ENCODE data around the gene BTBD16.

The BTBD16 gene

DNA sequence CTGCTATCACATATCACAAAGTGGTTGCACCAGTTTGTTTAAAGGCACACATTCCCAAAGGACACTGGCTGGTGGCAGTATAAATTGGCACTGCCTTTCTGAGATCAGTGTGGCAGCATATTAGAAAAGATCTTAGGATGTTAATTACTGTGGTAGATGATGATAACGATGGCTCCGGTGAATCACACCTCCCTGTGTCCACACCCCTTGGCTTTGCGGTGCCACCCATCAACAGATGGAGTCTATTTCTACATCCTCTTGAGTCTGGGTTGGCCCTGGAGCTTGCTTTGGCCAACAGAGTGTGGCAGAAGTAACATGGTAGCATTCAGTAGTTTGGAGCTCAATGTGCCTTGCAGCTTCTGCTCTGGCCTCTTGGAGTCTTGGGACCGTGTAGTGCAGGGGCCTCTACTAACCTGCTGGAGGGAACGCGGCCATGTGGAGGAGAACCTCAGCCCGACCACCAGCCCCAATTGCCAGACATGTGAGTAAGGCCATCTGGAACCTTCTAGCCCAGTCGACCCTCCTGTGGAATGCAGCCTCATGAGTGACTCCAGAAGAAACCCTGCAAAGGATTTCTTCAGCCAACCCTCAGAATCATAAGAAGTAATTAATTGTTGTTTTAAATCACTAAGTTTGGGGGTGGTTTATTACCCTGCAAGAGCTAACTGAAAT is 76.2 kb downstream of the BTBD16 start:
- H3K36me3 Mint-ChIP-seq, result no peaks in the 10 kb centered on the region
- no peak overlapping the region for H3K4me3 Mint-ChIP-seq
- H3K9me3 Mint-ChIP-seq, result no peaks in the 10 kb centered on the region
- no peak for ATAC-seq
- no peak overlapping the region for H3K27ac Mint-ChIP-seq
- DNase-seq (ENCODE audit: low spot score in 2 of 2), result no peak
- H3K4me1 Mint-ChIP-seq, result peaks cover 14% of the 10 kb centered on the region

DNA sequence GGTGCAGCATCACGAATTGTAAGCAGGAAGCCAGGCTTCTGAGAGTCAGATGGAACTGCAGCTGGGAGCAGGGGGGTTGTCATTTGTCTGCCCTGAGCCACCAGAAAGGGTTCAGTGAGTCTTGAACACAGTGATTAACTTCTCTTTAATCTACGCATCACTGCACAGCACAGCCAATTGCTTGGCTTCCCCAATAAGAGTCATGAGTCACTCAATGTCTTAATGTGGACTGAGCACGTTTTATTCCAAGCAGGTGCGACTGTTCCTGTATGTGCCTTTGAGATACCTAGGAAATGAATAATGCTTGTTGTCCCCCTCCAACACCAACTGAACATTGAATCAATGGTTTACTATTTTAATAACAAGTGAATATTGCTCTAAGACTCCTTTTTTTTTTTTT is 77.4 kb downstream of the BTBD16 start:
- no peak for DNase-seq (ENCODE audit: low spot score in 2 of 2)
- Mint-ChIP-seq H3K4me1 (peaks cover 8% of the 10 kb centered on the region), H3K27ac (no peak overlapping the region), H3K9me3 (no peaks in the 10 kb centered on the region), H3K4me3 (no peak overlapping the region), H3K36me3 (no peaks in the 10 kb centered on the region)
- ATAC-seq, result no peak

GRCh38 chr10:122348935-122349361 is 77.9 kb downstream of the BTBD16 start:
- Mint-ChIP-seq H3K4me3 (no peak overlapping the region), H3K36me3 (no peaks in the 10 kb centered on the region), H3K27ac (no peak overlapping the region), H3K4me1 (peaks cover 8% of the 10 kb centered on the region), H3K9me3 (no peaks in the 10 kb centered on the region)
- ATAC-seq (no peak), DNase-seq (ENCODE audit: low spot score in 2 of 2) (no peak)

DNA sequence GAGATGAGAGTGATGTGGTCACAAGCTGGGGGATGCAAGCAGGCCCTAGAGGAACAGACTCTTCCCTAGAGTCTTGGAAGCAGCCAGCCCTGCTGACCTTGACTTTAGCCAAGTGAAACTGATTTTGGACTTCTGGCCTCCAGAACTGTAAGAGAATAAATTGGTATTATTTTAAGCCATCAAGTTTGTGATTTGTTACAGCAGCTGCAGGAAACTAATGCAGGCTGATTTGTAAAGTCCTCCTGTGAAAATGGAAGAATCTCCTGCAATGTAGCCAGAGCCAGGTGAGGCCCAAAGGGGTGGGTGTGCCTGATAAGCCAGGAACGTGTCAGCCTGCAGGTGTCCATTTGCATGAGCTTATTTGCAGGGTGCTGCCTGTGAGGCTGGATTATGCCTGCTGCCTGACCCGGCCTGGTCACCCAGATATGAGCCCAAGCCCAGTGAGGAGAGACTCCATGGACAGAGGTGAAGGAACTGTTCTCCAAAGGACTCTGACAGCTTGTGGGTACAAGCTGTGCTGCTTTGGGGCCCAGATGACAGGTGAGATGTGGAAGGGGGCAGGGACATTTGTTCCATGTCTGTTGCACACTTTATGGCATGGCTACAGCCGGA is 78.8 kb downstream of the BTBD16 start:
- no peak overlapping the region for H3K4me3 Mint-ChIP-seq
- no peak overlapping the region for H3K27ac Mint-ChIP-seq
- H3K9me3 Mint-ChIP-seq, result no peaks in the 10 kb centered on the region
- ATAC-seq (no peak), DNase-seq (ENCODE audit: low spot score in 2 of 2) (no peak)
- no peaks in the 10 kb centered on the region for H3K36me3 Mint-ChIP-seq
- H3K4me1 Mint-ChIP-seq, result peaks cover 3% of the 10 kb centered on the region

- no peaks in the 10 kb centered on the region for H3K4me1 Mint-ChIP-seq
- ATAC-seq, result no peak
- DNase-seq (ENCODE audit: low spot score in 2 of 2), result no peak
- no peaks in the 10 kb centered on the region for H3K9me3 Mint-ChIP-seq
- H3K36me3 Mint-ChIP-seq, result no peaks in the 10 kb centered on the region
- H3K27ac Mint-ChIP-seq, result no peak overlapping the region
- no peak overlapping the region for H3K4me3 Mint-ChIP-seq
Observed at GRCh38 chr10:122350893-122351292, 79.8 kb downstream of the BTBD16 start.

- ATAC-seq (no peak), DNase-seq (ENCODE audit: low spot score in 2 of 2) (no peak)
- Mint-ChIP-seq H3K4me1 (no peaks in the 10 kb centered on the region), H3K4me3 (no peak overlapping the region), H3K27ac (no peak overlapping the region), H3K36me3 (no peaks in the 10 kb centered on the region), H3K9me3 (no peaks in the 10 kb centered on the region)
Observed at GRCh38 chr10:122352817-122353525, 81.9 kb downstream of the BTBD16 start.

GRCh38 chr10:122354383-122354782 is 83.3 kb downstream of the BTBD16 start:
- Mint-ChIP-seq H3K36me3 (no peaks in the 10 kb centered on the region), H3K27ac (no peak overlapping the region), H3K9me3 (peaks cover 5% of the 10 kb centered on the region), H3K4me1 (no peaks in the 10 kb centered on the region), H3K4me3 (no peak overlapping the region)
- DNase-seq (ENCODE audit: low spot score in 2 of 2) (no peak), ATAC-seq (no peak)

- H3K27ac Mint-ChIP-seq, result no peak overlapping the region
- ATAC-seq, result no peak
- H3K4me3 Mint-ChIP-seq, result no peak overlapping the region
- peaks cover 5% of the 10 kb centered on the region for H3K9me3 Mint-ChIP-seq
- no peak for DNase-seq (ENCODE audit: low spot score in 2 of 2)
- no peaks in the 10 kb centered on the region for H3K4me1 Mint-ChIP-seq
- peaks cover 3% of the 10 kb centered on the region for H3K36me3 Mint-ChIP-seq
Observed at GRCh38 chr10:122357685-122358084, 86.6 kb downstream of the BTBD16 start.

DNA sequence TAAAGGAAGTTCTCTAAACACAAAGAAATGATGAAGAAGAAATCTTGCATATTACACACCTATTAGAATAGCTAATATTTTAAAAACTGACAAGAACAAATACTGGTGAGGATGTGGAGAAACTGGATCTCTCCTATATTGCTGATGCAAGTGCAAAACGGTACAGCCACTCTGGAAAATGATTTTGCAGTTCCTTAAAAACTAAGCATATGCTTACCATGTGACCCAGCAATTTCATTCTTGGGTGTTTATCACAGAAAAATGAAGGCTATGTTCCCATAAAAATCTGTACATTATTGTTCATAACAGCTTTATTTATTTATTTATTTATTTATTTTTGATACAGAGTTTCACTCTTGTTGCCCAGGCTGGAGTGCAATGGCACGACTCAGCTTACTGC is 88.5 kb downstream of the BTBD16 start:
- no peak overlapping the region for H3K4me3 Mint-ChIP-seq
- no peaks in the 10 kb centered on the region for H3K4me1 Mint-ChIP-seq
- H3K9me3 Mint-ChIP-seq, result peaks cover 5% of the 10 kb centered on the region
- H3K36me3 Mint-ChIP-seq, result peaks cover 7% of the 10 kb centered on the region
- no peak overlapping the region for H3K27ac Mint-ChIP-seq
- DNase-seq (ENCODE audit: low spot score in 2 of 2) (no peak), ATAC-seq (no peak)

DNA sequence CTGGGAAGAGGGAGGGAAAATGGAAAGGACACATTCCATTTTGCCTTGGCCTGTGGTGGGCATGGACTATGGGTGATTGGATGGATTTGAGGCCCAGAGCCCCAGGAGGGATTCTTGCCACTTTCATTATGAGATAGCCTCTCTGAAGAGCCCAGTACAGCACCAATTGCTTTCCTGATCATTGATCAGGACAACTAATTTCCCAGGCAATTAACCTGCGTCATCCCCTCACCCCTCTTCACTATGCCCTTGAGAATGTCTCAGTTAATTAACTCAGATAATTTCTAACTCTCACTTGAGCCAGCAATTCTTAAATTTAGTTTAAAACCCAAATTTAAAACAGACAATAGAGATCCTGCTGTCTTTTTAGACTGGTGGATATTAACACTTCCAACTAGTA is 90.0 kb downstream of the BTBD16 start:
- Mint-ChIP-seq H3K4me3 (no peak overlapping the region), H3K36me3 (peaks cover 7% of the 10 kb centered on the region), H3K27ac (no peak overlapping the region), H3K4me1 (no peaks in the 10 kb centered on the region), H3K9me3 (peaks cover 5% of the 10 kb centered on the region)
- DNase-seq (ENCODE audit: low spot score in 2 of 2), result no peak
- ATAC-seq, result no peak

GRCh38 chr10:122362031-122362592 is 91.0 kb downstream of the BTBD16 start:
- ATAC-seq, result peak; percentile 14
- H3K27ac Mint-ChIP-seq, result no peak overlapping the region
- peaks cover 5% of the 10 kb centered on the region for H3K9me3 Mint-ChIP-seq
- peaks cover 7% of the 10 kb centered on the region for H3K36me3 Mint-ChIP-seq
- DNase-seq (ENCODE audit: low spot score in 2 of 2), result no peak
- H3K4me3 Mint-ChIP-seq, result no peak overlapping the region
- H3K4me1 Mint-ChIP-seq, result no peaks in the 10 kb centered on the region

DNA sequence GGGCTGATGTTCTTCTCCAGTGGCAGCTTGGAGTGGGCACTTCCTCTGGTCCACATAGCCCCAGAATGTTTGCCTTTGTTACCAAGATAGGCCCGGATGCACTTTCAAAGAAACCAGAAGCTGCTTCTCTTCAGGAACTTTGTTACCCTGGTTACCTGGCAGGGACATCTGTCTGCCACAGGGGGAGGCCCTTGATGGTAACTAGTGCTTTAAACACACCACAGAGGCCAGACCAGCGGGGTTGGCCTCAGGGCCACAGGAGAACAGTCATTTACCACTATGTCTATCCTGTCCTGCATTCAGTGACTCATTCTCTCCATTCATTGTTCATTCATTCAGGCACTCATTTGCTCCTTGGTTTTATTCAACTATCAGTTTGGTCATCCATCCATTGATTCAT is 91.5 kb downstream of the BTBD16 start:
- Mint-ChIP-seq H3K4me1 (no peaks in the 10 kb centered on the region), H3K9me3 (peaks cover 5% of the 10 kb centered on the region), H3K27ac (peak overlapping the region; percentile 10), H3K36me3 (peaks cover 7% of the 10 kb centered on the region), H3K4me3 (no peak overlapping the region)
- DNase-seq (ENCODE audit: low spot score in 2 of 2) (no peak), ATAC-seq (peak; percentile 94)

DNA sequence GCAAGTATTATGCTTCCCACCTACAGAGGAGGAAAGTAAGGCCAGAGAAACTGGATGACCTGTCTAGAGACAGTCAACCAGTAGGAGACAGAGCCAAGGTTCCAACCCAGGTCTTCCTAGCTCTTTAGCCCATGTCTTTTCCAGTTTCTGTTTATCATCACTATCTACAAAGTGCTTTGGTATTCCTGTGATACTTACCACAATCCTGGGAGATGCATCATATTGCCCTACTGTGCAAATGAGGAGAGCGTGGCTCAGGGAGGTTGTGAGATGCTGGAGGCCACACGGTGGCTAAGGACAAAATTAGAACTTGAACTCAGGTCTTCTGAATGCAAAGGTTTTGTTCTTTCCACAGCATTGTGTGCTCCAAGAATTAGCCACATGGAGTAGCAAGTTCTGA is 92.2 kb downstream of the BTBD16 start:
- H3K36me3 Mint-ChIP-seq, result peaks cover 7% of the 10 kb centered on the region
- H3K4me3 Mint-ChIP-seq, result no peak overlapping the region
- no peak for ATAC-seq
- peak overlapping the region; percentile 10 for H3K27ac Mint-ChIP-seq
- no peak for DNase-seq (ENCODE audit: low spot score in 2 of 2)
- H3K9me3 Mint-ChIP-seq, result peaks cover 5% of the 10 kb centered on the region
- H3K4me1 Mint-ChIP-seq, result no peaks in the 10 kb centered on the region

- Mint-ChIP-seq H3K36me3 (peaks cover 7% of the 10 kb centered on the region), H3K27ac (no peak overlapping the region), H3K4me1 (no peaks in the 10 kb centered on the region), H3K4me3 (no peak overlapping the region), H3K9me3 (no peaks in the 10 kb centered on the region)
- DNase-seq (ENCODE audit: low spot score in 2 of 2) (no peak), ATAC-seq (no peak)
Observed at GRCh38 chr10:122363722-122364463, 92.8 kb downstream of the BTBD16 start.
